Breast epithelium (tissue), 4 donors: ENCODE measurements around the gene VSNL1. TPM values are rescaled to one million over a fixed set of nuclear protein-coding genes. Genes with fewer than 3 reads are reported as not detected.

Experiments
- DNase-seq, 2 donors: peaks; one replicate each; pipeline ENCODE4 v3.0.0-alpha.2; 2019; ENCODE audit warnings: low spot score in 2 of 2
- H3K27ac ChIP-seq, 2 donors: fragments of 200-600 bp; sonication (generic) in 1 of 2; one replicate each; pipeline ENCODE4 v1.5.1; 2016 to 2019; ENCODE audit warnings: mild to moderate bottlenecking in 1 of 2
- H3K27me3 ChIP-seq, 2 donors: fragments of 200-600 bp; sonication (generic) in 1 of 2; one replicate each; pipeline versions ENCODE4 v1.5.1 to v1.6.0; 2017 to 2019; ENCODE audit warnings: control low read depth in 1 of 2, mild to moderate bottlenecking in 1 of 2
- H3K36me3 ChIP-seq: fragments of 200-600 bp; one replicate; pipeline ENCODE4 v1.5.1; 2019
- H3K4me1 ChIP-seq, 2 donors: fragments of 200-600 bp; sonication (generic); one replicate each; pipeline ENCODE4 v1.5.1; 2016 to 2019; ENCODE audit warnings: control low read depth in 1 of 2
- H3K4me3 ChIP-seq, 3 donors: fragments of 200-600 bp; sonication (generic); 1 replicate in 2 of 3; 2 replicates in 1 of 3; pipeline ENCODE4 v1.5.1; 2016 to 2019; ENCODE audit warnings: mild to moderate bottlenecking in 3 of 3, moderate library complexity in 2 of 3
- H3K9me3 ChIP-seq, 2 donors: fragments of 200-600 bp; sonication (generic) in 1 of 2; one replicate each; pipeline ENCODE4 v1.5.1; 2016 to 2019; ENCODE audit warnings: control low read depth in 1 of 2
- CTCF ChIP-seq, 3 donors: fragments of 450-650 bp; IDR thresholded peaks; one replicate each; pipeline ENCODE4 v1.5.1; 2016 to 2017; ENCODE audit warnings: antibody characterized with exemption in 3 of 3, mild to moderate bottlenecking in 3 of 3, moderate library complexity in 3 of 3
- POLR2A ChIP-seq: fragments of 450-650 bp; IDR thresholded peaks from one replicate; pipeline ENCODE4 v1.6.1; 2016; ENCODE audit warnings: antibody characterized with exemption, mild to moderate bottlenecking, moderate library complexity
- POLR2AphosphoS5 ChIP-seq, 3 donors: sonication (generic); formaldehyde crosslinking; IDR thresholded peaks; one replicate each; pipeline ENCODE4 v1.6.1; 2017; ENCODE audit warnings: antibody characterized with exemption in 3 of 3
- intact Hi-C: fragments of 100-400 bp; cut with DNase I; formaldehyde crosslinking; loops from one replicate; pipeline ENCODE4 v1.15.1; 2023; ENCODE audit warnings: low total_unique reads
- total RNA-seq, 3 donors: library from RNA; depleted of rRNA; stranded (reverse); fragments of >200 nt; gene quantifications; one replicate each; pipeline ENCODE4 v1.1.0, GENCODE V29; 2016

Gene VSNL1
- total RNA-seq, 3 donors from 2014 or later: 0.80 to 6.9 (median 2.6) TPM

- Histone ChIP-seq H3K27me3 (no peaks in the 10 kb centered on the region), H3K4me1 (no peaks in the 10 kb centered on the region), H3K36me3 (no peaks in the 10 kb centered on the region), H3K27ac (peak overlapping the region in 1 of 2 donors; percentile 27), H3K4me3 (no peak overlapping the region), H3K9me3 (no peaks in the 10 kb centered on the region)
- intact Hi-C loops: no loop called here
- TF ChIP-seq CTCF (IDR thresholded peaks at IDR 0.05) (no peak), POLR2AphosphoS5 (IDR thresholded peaks at IDR 0.05) (no peak), POLR2A (no peak)
- no peak for DNase-seq
Observed at GRCh38 chr2:17643031-17643615, 102.6 kb downstream of the VSNL1 start.

DNA sequence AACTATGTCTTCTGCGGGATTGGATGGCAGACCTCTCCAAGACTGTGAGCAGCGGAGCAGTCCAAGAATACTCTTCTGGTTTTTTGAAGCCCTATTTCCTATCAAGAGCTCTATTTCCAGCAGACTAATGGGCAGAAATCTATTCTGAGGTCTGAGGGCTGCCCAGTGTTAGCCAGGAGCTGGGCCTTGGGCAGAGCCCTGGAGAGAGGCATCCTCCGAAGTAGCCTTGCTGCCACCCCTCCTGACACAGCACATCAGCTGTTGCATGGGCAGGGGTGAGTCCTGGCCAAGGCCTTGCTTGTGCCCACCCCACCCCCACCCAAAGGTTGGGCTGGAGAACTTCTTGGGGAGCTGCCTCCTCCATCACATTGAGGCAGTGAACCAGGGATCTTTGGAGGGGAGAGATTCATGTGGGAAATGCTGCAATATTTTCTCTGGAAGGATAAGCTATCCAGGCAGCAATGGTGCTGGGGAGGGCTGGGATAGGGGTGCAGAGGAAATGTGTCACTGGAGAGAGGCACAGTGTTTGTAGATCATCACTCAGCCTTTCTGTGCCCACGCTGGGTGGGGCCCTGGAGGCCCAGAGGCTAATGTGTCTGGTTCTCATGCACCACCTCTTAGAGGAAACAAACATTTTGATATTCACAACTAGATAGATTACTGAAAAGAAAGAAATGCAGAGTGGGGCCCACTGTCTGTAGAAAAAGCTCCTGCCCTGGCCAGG, 104.7 kb downstream of the VSNL1 start:
- intact Hi-C loops: no loop called here
- TF ChIP-seq POLR2AphosphoS5 (IDR thresholded peaks at IDR 0.05) (no peak), POLR2A (no peak), CTCF (IDR thresholded peaks at IDR 0.05) (no peak)
- H3K4me1 ChIP-seq: no peaks in the 10 kb centered on the region
- no peak overlapping the region for H3K4me3 ChIP-seq
- H3K36me3 ChIP-seq: no peaks in the 10 kb centered on the region
- no peaks in the 10 kb centered on the region for H3K9me3 ChIP-seq
- no peaks in the 10 kb centered on the region for H3K27me3 ChIP-seq
- H3K27ac ChIP-seq: no peak overlapping the region
- DNase-seq: no peak

- no peaks in the 10 kb centered on the region for H3K36me3 ChIP-seq
- H3K4me3 ChIP-seq: no peak overlapping the region
- no peaks in the 10 kb centered on the region for H3K4me1 ChIP-seq
- intact Hi-C loops: no loop called here
- H3K27me3 ChIP-seq: no peaks in the 10 kb centered on the region
- peak in 1 of 2 donors; percentile 35 for DNase-seq
- no peaks in the 10 kb centered on the region for H3K9me3 ChIP-seq
- no peak for TF ChIP-seq POLR2A
- TF ChIP-seq CTCF (IDR thresholded peaks at IDR 0.05): peak; percentile 57 to 81 (median 72)
- TF ChIP-seq POLR2AphosphoS5 (IDR thresholded peaks at IDR 0.05): no peak
- H3K27ac ChIP-seq: no peak overlapping the region
Observed at GRCh38 chr2:17646081-17646554, 105.6 kb downstream of the VSNL1 start.

- no peaks in the 10 kb centered on the region for H3K4me1 ChIP-seq
- no peak for DNase-seq
- no peaks in the 10 kb centered on the region for H3K36me3 ChIP-seq
- H3K4me3 ChIP-seq: no peak overlapping the region
- intact Hi-C loops: no loop called here
- H3K9me3 ChIP-seq: no peaks in the 10 kb centered on the region
- TF ChIP-seq POLR2AphosphoS5 (IDR thresholded peaks at IDR 0.05) (no peak), POLR2A (no peak), CTCF (IDR thresholded peaks at IDR 0.05) (no peak)
- H3K27ac ChIP-seq: no peak overlapping the region
- H3K27me3 ChIP-seq: no peaks in the 10 kb centered on the region
Observed at GRCh38 chr2:17646838-17647701, 106.6 kb downstream of the VSNL1 start.
